HG02798 (cell line): ENCODE measurements around the gene PER1.

ENCODE experiments used
- ATAC-seq: cut with Tn5 transposase; IDR thresholded peaks from one replicate; pipeline ENCODE4 v1.9.1; 2021; ENCODE audit warnings: mild to moderate bottlenecking; ENCODE audit not compliant: unreplicated experiment, poor library complexity

PER1 gene

DNA sequence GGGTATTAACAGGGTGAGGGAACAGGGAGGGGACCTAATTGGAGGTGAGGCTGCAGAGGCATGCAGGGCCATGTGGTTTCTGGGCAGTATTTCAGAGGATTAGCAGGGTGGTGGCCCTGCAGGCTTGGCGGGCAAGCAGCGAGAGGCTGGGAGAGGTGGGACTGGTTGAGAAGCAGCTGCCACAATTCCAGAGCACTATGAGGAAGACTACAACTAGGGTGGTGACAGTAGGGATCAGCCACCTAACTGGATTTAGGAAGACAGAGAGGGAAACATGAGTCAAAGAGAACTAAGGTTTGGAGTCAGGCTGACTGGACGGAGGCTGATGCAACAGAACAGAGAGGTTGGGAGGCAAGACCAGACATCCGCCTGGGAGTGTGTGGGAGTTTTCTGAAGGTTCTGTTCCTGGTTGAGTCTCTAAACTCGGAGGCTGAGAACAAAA is 46.2 kb downstream of the PER1 start:
- ATAC-seq = no peak

DNA sequence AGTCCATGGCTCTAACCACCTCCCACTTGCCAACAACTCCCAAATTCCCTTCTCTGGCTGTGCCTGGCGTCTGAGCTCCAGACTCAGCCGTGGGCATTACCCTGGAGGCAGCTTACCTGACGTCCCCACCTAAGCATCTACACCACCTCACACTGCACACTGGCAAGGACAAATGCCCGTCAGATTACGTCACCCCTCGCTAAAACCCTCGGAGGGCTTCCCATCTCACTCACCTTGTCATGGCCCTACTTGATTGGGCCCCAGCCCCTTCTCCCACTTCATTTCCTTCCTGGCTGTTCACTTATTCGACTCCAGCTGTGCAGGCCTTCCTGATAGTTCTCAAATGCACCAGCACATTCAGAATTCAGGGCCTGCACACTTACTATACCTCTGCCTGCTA is 47.3 kb downstream of the PER1 start:
- ATAC-seq = no peak

DNA sequence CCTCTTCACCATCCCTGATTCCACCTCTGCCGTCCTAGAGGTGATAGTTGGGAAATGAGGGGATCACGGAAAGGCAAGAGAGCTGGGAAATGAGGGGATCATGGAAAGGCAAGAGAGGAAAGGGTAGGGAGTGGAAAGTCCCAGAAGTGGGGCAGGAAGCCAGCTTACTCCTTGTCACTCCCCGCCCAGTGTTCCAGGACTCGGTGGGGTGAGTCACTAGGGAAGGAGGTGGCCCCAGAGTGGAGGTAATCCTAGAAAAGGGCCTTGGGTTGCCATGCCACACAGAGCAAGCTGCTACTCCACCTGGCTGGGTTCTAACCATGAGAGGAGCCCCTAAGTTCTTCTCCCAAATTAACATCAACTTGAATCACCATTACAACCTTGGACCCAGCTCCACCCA is 48.7 kb downstream of the PER1 start:
- no peak for ATAC-seq

DNA sequence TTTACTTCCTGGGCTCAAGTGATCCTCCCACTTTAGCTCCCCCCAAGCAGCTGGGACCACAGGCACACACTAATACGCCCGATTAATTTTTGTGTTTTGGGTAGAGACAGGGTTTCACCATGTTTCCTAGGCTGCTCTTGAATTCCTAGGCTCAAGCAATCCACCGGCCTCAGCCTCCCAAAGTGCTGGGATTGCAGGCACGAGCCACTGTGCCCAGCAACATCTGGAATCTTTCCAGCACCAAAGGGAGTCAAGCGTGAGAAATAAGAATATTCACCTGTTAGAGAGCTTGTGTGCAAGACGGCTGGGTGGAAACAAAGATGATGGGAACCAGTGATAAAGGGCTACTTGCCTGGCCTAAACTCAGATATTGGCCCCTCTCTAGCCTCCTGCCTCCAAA is 50.5 kb downstream of the PER1 start:
- no peak for ATAC-seq

DNA sequence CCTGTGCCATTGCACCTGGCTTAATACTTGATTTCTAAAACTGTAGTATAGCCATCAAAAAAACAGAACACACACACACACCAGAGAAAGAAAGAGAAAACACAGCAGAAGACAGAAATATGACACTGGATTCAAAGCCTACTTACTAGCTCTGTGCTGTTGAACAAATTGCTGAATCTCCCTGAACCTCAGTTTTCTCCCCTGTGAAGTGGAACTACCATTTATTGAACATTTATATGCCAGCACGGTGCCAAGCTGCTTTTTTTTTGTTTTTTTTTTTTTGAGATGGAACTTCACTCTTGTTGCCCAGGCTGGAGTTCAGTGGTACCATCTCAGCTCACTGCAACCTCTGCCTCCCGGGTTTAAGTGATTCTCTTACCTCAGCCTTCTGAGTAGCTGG is 51.4 kb downstream of the PER1 start:
- no peak for ATAC-seq

DNA sequence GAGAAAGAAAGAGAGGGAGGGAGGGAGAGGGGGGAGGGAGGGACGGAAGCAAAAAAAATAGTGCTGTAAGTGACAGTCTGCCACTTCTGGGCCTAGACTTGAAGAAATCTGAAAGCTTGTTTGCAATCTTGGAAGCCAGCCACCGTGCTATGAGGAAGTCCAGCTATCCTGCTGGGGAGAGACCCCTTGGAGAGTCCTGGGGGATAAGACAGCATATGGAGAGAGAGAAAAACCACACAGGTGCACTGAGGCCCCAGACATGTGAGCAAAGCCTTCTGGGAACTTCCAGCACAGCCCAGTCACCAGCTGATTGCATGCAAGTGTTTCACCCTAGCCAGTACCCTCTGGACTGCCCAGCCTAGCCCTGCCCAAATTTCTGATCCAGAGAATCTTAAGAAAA is 52.1 kb downstream of the PER1 start:
- no peak for ATAC-seq

DNA sequence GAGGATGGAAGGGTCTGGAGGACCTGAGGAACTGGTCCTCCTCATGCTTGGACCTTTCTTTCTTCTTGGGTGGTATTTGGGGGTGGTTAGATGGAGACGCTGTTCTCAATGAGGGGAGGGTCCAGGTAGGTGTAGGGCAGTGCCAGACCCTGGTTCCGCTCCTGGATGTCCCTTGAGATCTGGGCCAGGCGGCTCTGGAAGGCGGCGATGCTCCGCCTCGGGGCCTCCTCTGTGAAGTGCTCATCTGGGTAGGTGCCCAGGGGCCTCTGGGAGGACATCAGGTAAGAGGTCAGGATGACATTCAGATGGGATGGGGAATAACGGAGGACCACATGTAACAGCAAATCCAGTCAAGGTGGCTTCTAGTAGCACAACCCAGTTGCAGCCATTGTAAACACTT is 55.7 kb downstream of the PER1 start:
- no peak for ATAC-seq

DNA sequence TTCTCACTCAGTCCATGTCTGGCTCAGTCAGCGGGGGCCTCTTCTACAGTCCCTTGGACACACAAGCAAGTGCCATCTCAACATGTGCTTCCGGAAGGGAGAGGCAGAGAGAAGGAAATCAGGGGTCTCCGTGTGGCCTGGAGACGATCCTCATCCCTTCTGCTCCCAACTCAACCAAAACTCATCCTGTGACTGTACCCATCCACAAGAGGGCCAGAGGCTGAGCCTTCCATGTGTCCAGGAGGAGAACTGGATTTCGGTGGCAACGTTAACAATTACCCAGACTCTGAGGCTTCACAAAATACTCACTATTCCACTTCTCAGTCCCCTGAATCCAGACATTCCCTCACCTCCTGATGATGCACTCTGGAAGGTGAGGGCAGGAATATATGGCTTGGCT is 56.8 kb downstream of the PER1 start:
- no peak for ATAC-seq

DNA sequence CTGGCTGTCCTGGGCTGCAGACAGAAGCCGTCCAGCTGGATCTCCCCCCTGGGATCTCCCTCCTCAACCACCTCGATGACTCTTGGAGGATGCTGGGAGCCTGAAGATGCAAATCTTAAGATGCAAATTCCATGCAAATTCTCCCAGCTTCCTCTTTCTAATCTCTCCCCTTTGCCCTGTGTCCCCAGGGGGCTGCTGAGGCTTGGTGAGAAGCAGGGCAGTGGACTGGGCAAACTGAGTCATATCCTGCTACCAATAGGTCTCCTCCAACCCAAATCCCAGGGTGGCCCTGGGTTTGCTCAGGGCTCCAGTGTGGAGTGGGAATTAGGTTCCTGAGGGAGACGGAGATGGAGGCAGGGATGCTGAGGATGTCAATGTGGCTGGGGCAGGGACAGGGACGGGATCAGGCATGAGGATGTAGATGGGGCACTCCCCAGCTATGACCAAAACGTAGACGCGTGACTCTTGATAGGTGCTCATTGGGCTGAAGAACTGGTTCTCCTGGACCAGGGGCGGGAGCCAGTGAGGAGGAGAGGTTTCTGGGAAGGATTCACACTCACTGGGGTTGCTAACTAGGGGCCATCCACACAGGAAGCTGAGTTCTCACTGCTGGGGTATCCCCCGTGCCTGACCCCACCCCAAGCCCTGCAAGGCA is 61.0 kb downstream of the PER1 start:
- ATAC-seq = no peak
